GM19438 (cell line): ENCODE data around the gene DKC1.

Experiments used
- ATAC-seq: cut with Tn5 transposase; IDR thresholded peaks from one replicate; pipeline ENCODE4 v1.9.1; 2021; ENCODE audit warnings: low read depth; ENCODE audit not compliant: unreplicated experiment

DKC1 gene

GRCh38 chrX:154762537-154763296, at the start of gene DKC1:
DKC1 (plus strand) TSS chrX:154762864; CDS start chrX:154762966, 102 bp downstream.
- peak; percentile 75 for ATAC-seq

- peak; percentile 48 for ATAC-seq
Observed at GRCh38 chrX:154714925-154715324, 47.7 kb upstream of the DKC1 start.

- no peak for ATAC-seq
Observed at GRCh38 chrX:154715825-154716224, 46.8 kb upstream of the DKC1 start.

- ATAC-seq, result no peak
Observed at GRCh38 chrX:154717824-154718223, 44.8 kb upstream of the DKC1 start.

GRCh38 chrX:154718616-154719015, 44.0 kb upstream of the DKC1 start:
- ATAC-seq, result no peak

GRCh38 chrX:154719132-154719675, 43.5 kb upstream of the DKC1 start:
- no peak for ATAC-seq

- ATAC-seq, result no peak
Observed at GRCh38 chrX:154720067-154720466, 42.6 kb upstream of the DKC1 start.

- no peak for ATAC-seq
Observed at GRCh38 chrX:154721155-154721554, 41.5 kb upstream of the DKC1 start.

GRCh38 chrX:154724993-154725756, 37.5 kb upstream of the DKC1 start:
- ATAC-seq, result no peak

GRCh38 chrX:154727418-154727817, 35.2 kb upstream of the DKC1 start:
- no peak for ATAC-seq

- no peak for ATAC-seq
Observed at GRCh38 chrX:154727871-154728270, 34.8 kb upstream of the DKC1 start.

GRCh38 chrX:154728431-154729190, 34.1 kb upstream of the DKC1 start:
- ATAC-seq, result no peak

GRCh38 chrX:154729439-154729838, 33.2 kb upstream of the DKC1 start:
- ATAC-seq, result no peak

GRCh38 chrX:154730253-154730891, 32.3 kb upstream of the DKC1 start:
- no peak for ATAC-seq

GRCh38 chrX:154731184-154731583, 31.5 kb upstream of the DKC1 start:
- no peak for ATAC-seq

GRCh38 chrX:154731881-154732280, 30.8 kb upstream of the DKC1 start:
- no peak for ATAC-seq

GRCh38 chrX:154732421-154733065, 30.1 kb upstream of the DKC1 start:
- ATAC-seq, result no peak

- ATAC-seq, result no peak
Observed at GRCh38 chrX:154733066-154733425, 29.6 kb upstream of the DKC1 start.

GRCh38 chrX:154734061-154734781, 28.4 kb upstream of the DKC1 start:
- ATAC-seq, result no peak
